Heart right ventricle (tissue), 16 donors: ENCODE measurements around the gene SERP1. TPM values are rescaled to one million over a fixed set of nuclear protein-coding genes. Genes with fewer than 3 reads are reported as not detected.

Experiments used
- ATAC-seq, 8 donors: fragments of 200-7000 bp; cut with Tn5 transposase; one replicate each; pipeline ENCODE4 v1.9.1; 2020; ENCODE audit warnings: mild to moderate bottlenecking in 8 of 8, moderate library complexity in 8 of 8, moderate number of reproducible peaks in 1 of 8
- DNase-seq, 2 donors: peaks; one replicate each; pipeline ENCODE4 v3.0.0-alpha.2; 2020
- H3K27ac ChIP-seq, 10 donors: fragments of 200-600 bp; sonication (generic) in 2 of 10; one replicate each; pipeline versions ENCODE4 v1.5.0 to v1.8.0; 2020 to 2022; ENCODE audit warnings: mild to moderate bottlenecking in 3 of 10
- H3K27me3 ChIP-seq, 7 donors: fragments of 200-600 bp; one replicate each; pipeline ENCODE4 v1.8.0; 2021 to 2022; ENCODE audit warnings: mild to moderate bottlenecking in 2 of 7
- H3K36me3 ChIP-seq, 9 donors: fragments of 200-600 bp; sonication (generic) in 1 of 9; one replicate each; pipeline versions ENCODE4 v1.5.0 to v1.8.0; 2020 to 2022; ENCODE audit warnings: mild to moderate bottlenecking in 2 of 9
- H3K4me1 ChIP-seq, 9 donors: fragments of 200-600 bp; sonication (generic) in 1 of 9; one replicate each; pipeline versions ENCODE4 v1.5.0 to v1.8.0; 2020 to 2022; ENCODE audit warnings: mild to moderate bottlenecking in 4 of 9
- H3K4me3 ChIP-seq, 10 donors: fragments of 200-600 bp; sonication (generic) in 2 of 10; one replicate each; pipeline versions ENCODE4 v1.5.0 to v1.8.0; 2020 to 2022; ENCODE audit warnings: mild to moderate bottlenecking in 7 of 10, moderate library complexity in 2 of 10
- H3K9me3 ChIP-seq, 11 donors: fragments of 200-600 bp in 10 of 11; sonication (generic) in 2 of 11; one replicate each; pipeline versions ENCODE4 v1.5.0 to v1.8.0; 2013 to 2022; ENCODE audit warnings: mild to moderate bottlenecking in 2 of 11, control low read depth in 1 of 11, moderate library complexity in 1 of 11
- WGBS, 2 donors: extraction: QIAGEN DNeasy Blood & Tissue Kit; methylation state at CpG; one replicate each; pipeline ENCODE4 v1.1.7; 2013; ENCODE audit warnings: inconsistent platforms in 1 of 2; 5-methylcytosine and 5-hydroxymethylcytosine counted together
- intact Hi-C, 10 donors: fragments of 100-400 bp; cut with DNase I; formaldehyde crosslinking; loops; one replicate each; pipeline versions ENCODE4 v1.11.1 to v1.14.2; 2022
- polyA plus RNA-seq, 2 donors: library from polyadenylated mRNA; stranded (reverse); fragments of 200-250 nt; gene quantifications; one replicate each; pipeline ENCODE4 v1.2.3, GENCODE V29; 2013
- total RNA-seq, 10 donors: library from RNA; stranded (reverse); fragmentation: NEBNext Ultra II Directional in 3 of 10; extraction: Animal tissue kit (Norgen Biotek cat#: 25700) in 3 of 10; gene quantifications; one replicate each; pipeline versions ENCODE4 v1.2.1 to v1.2.4, GENCODE V29; 2021 to 2023
- TF ChIP-seq, protein P1 (sequence below), 9 donors: fragments of 200-600 bp; sonication (generic) in 2 of 9; IDR thresholded peaks; one replicate each; pipeline versions ENCODE4 v1.5.0 to v1.8.0; 2021 to 2022; ENCODE audit warnings: antibody characterized with exemption in 9 of 9, mild to moderate bottlenecking in 5 of 9, moderate library complexity in 1 of 9
- donor health status: Arrhythmogenic right ventricular cardiomyopathy.
- donor health status: ischemic (EF 13 %, LVEDD 7.1; RV severe dilation, severe dysfunction).
- donor health status: healthy with polysubstance abuse.
- donor health status: DM: no; HTN: yes; CAD: no.
- donor health status: DM: no; HTN: no; CAD: no.
- donor health status: ischemic (EF 25% LVEDD 6.9; RV normal size, moderate dysfunction).
- donor health status: ischemic (EF 25% LVEDD 5.7; RV mildly dilated, moderate dysfunction).
- donor health status: healthy.
- donor health status: DM: yes; HTN: yes; CAD: no.
- donor health status: Ischemic cardiomyopathy.
- donor health status: ischemic (EF 35%, LVEDD 5.7; RV mildly dilated, moderate dysfunction).
- donor health status: nonischemic (EF 11% LVEDD 7.7; RV severe dilation, severe dysfunction).
- donor health status: DM: yes; HTN: yes; CAD: no.
- donor health status: PGD.
- donor health status: ischemic (EF 29% LVEDD 5.4; RV normal size, mild dysfunction).
- donor health status: nonischemic (EF 23%, LVEDD 6.1; RV moderate dilation, normal function).

The SERP1 gene
- total and polyA plus RNA-seq, 12 donors, result 17.5 to 79.0 (median 21.9) TPM

DNA sequence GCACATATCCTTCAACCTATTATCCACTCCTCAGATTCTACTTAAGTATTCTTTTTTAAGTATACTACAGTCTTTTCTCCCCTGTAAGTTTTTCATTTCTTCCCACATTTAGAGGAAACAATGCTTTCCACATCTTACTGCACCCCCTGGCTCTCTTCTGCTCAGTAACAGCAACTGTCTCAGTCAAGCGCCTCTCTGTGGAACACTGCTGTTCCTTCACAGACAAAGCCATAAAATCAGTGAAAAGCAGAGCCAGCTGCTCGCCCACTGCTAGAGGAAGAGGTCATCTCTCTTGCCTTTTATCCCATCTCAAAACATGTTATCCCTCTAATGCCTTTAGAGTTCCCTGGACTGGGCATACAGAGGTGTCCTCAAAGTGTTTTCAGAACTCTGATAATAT is 24.8 kb downstream of the SERP1 start:
- TF ChIP-seq, protein P1, sequence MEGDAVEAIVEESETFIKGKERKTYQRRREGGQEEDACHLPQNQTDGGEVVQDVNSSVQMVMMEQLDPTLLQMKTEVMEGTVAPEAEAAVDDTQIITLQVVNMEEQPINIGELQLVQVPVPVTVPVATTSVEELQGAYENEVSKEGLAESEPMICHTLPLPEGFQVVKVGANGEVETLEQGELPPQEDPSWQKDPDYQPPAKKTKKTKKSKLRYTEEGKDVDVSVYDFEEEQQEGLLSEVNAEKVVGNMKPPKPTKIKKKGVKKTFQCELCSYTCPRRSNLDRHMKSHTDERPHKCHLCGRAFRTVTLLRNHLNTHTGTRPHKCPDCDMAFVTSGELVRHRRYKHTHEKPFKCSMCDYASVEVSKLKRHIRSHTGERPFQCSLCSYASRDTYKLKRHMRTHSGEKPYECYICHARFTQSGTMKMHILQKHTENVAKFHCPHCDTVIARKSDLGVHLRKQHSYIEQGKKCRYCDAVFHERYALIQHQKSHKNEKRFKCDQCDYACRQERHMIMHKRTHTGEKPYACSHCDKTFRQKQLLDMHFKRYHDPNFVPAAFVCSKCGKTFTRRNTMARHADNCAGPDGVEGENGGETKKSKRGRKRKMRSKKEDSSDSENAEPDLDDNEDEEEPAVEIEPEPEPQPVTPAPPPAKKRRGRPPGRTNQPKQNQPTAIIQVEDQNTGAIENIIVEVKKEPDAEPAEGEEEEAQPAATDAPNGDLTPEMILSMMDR (IDR thresholded peaks at IDR 0.05), result no peak
- ATAC-seq (no peak), DNase-seq (no peak)
- intact Hi-C loops, result loop anchor here in 1 of 10 donors (10.0 kb wide), 1 partner anchor 623 kb away; no protein-coding TSS in a partner anchor
- Histone ChIP-seq H3K4me3 (no peak overlapping the region), H3K27me3 (no peaks in the 10 kb centered on the region), H3K27ac (no peak overlapping the region), H3K4me1 (no peaks in the 10 kb centered on the region), H3K9me3 (peaks cover 0 to 2% (median 0%) of the 10 kb centered on the region in 11 donors), H3K36me3 (no peaks in the 10 kb centered on the region)
- 81 to 84% methylated on average over 2 of the region's 2 CpGs for WGBS, 2 donors

DNA sequence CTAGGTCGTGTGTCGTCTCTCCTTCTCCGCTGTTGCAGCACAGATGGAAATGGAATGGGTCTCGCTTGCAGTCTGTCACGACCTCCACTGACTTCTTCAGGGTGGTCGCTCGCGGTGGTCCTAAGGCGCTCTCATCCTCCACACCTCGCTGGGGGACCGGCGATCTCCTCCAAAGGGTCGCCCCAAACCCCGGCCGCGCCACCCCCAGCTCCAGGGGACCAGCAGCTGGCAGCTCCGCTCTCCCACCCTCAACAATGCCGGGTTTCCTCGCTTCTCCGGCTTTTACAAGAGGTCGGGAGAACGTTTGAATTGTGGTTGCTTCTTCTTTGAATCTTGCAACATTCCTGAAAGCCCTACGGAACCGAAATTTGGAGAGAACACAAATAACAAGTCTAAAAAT is 25.9 kb downstream of the SERP1 start:
- Histone ChIP-seq H3K4me1 (no peaks in the 10 kb centered on the region), H3K36me3 (no peaks in the 10 kb centered on the region), H3K9me3 (peaks cover 0 to 2% (median 0%) of the 10 kb centered on the region in 11 donors), H3K27me3 (no peaks in the 10 kb centered on the region), H3K4me3 (no peak overlapping the region), H3K27ac (no peak overlapping the region)
- intact Hi-C loops, result loop anchor here in 1 of 10 donors (10.0 kb wide), 1 partner anchor 624 kb away; no protein-coding TSS in a partner anchor
- 87 to 88% methylated on average over 24 of the region's 24 CpGs for WGBS, 2 donors
- TF ChIP-seq, protein P1 (IDR thresholded peaks at IDR 0.05), result no peak
- ATAC-seq (no peak), DNase-seq (no peak)

DNA sequence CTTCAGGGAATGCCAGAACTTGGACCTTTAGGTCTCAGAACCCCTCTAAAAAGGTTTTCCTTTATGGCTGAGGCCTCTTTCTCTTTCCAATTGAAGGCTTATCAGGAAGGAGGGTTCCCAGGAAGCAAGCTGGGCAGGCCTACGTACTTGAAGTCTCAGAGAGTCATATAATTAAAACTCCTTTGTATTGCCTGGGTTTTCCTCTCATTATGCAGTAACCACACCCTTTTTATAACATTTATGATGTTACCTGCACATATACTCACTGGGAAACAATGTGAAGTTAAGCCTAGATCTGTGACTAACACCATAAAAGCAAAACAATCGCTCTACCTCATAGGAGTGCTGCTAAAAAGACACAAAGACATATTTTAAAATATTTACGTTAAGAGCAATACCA is 27.3 kb downstream of the SERP1 start:
- Histone ChIP-seq H3K4me3 (no peak overlapping the region), H3K27ac (no peak overlapping the region), H3K36me3 (no peaks in the 10 kb centered on the region), H3K9me3 (peaks cover 0 to 2% (median 0%) of the 10 kb centered on the region in 11 donors), H3K4me1 (no peaks in the 10 kb centered on the region), H3K27me3 (no peaks in the 10 kb centered on the region)
- ATAC-seq, result no peak
- TF ChIP-seq, protein P1 (IDR thresholded peaks at IDR 0.05), result no peak
- intact Hi-C loops, result no loop called here
- no peak for DNase-seq
- whole genome bisulfite sequencing, 2 donors, result 84 to 90% methylated on average over 3 of the region's 3 CpGs

DNA sequence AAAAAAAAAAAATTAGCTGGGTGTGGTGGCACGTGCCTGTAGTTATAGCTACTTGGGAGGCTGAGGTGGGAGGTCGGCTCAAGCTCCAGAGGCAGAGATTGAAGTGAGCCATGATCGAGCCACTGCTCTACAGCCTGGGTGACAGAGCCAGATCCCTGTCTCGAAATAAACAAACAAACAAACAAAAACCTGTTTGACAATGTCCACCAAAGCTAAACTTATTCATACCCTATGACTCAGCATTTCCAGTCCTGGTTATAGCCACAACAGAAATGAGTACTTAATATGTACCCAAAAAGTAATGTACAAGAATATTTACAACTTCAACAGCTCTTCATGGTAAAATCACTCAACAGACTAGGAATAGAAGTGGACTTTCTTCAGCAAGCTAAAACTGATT is 31.1 kb downstream of the SERP1 start:
- no peak for ATAC-seq
- H3K27ac ChIP-seq, result no peak overlapping the region
- DNase-seq, result no peak

More for the DNA sequence above, 31.1 kb downstream of the SERP1 start:
- Histone ChIP-seq H3K36me3 (no peaks in the 10 kb centered on the region), H3K4me1 (no peaks in the 10 kb centered on the region), H3K4me3 (no peak overlapping the region), H3K9me3 (peaks cover 0 to 2% (median 0%) of the 10 kb centered on the region in 11 donors), H3K27me3 (no peaks in the 10 kb centered on the region)
- WGBS, 2 donors, result 93 to 98% methylated on average over 4 of the region's 4 CpGs
- intact Hi-C loops, result no loop called here
- TF ChIP-seq, protein P1 (IDR thresholded peaks at IDR 0.05), result no peak
